WI38 (cell line): ENCODE data around the gene BOLL.

Experiments used
- H3K4me3 ChIP-seq: 2 replicates; pipeline ENCODE4 v1.5.1; 2011; ENCODE audit warnings: low read depth, mild to moderate bottlenecking, control low read depth, low read length
- CTCF ChIP-seq: IDR thresholded peaks from 2 replicates; pipeline ENCODE4 v1.5.1; 2012; ENCODE audit warnings: low read depth, mild to moderate bottlenecking, control low read depth, low read length

Gene BOLL

GRCh38 chr2:197793456-197793855 lies 8.3 kb upstream of the BOLL start:
- no peak overlapping the region for H3K4me3 ChIP-seq
- TF ChIP-seq CTCF: no peak

- no peak overlapping the region for H3K4me3 ChIP-seq
- TF ChIP-seq CTCF: peak; percentile 25; the same call in 1 of the 2 replicates
These were observed 1.1 kb upstream of the BOLL start for GRCh38 chr2:197786010-197786877.

GRCh38 chr2:197782126-197782525 lies 3.0 kb downstream of the BOLL start:
- TF ChIP-seq CTCF: no peak
- no peak overlapping the region for H3K4me3 ChIP-seq

GRCh38 chr2:197779261-197779660 lies 5.9 kb downstream of the BOLL start:
- no peak for TF ChIP-seq CTCF
- H3K4me3 ChIP-seq: no peak overlapping the region

GRCh38 chr2:197777823-197778407 lies 7.2 kb downstream of the BOLL start:
- peak; percentile 22; the same call in 1 of the 2 replicates for TF ChIP-seq CTCF
- no peak overlapping the region for H3K4me3 ChIP-seq

- TF ChIP-seq CTCF: no peak
- H3K4me3 ChIP-seq: no peak overlapping the region
These were observed 24.8 kb downstream of the BOLL start for GRCh38 chr2:197760293-197760657.

- H3K4me3 ChIP-seq: no peak overlapping the region
- no peak for TF ChIP-seq CTCF
These were observed 25.4 kb downstream of the BOLL start for GRCh38 chr2:197759625-197760292.
